Measurements from ENCODE around the gene TANC1. TPM values are rescaled to one million over a fixed set of nuclear protein-coding genes. Genes with fewer than 3 reads are reported as not detected.

Gene TANC1
- polyA plus RNA-seq, 2 of the 4 experiments (the other 2 are of a cell fraction), result 9.2 to 21.2 TPM

- DNase-seq (ENCODE audit: low read depth in 1 of 2, low spot score in 1 of 2) (no peak), FAIRE-seq (no peak), ATAC-seq (no peak)
- TF ChIP-seq MAX (IDR thresholded peaks at IDR 0.05) (no peak), HEYL (CRISPR knock-in tag; IDR thresholded peaks at IDR 0.05) (no peak), ESRRA (IDR thresholded peaks at IDR 0.05; ENCODE audit: borderline replicate concordance, low read length) (no peak), HOXB13 (CRISPR knock-in tag; IDR thresholded peaks at IDR 0.05; ENCODE audit: low read depth) (no peak), RFX5 (IDR thresholded peaks at IDR 0.05) (no peak), FOSB (CRISPR knock-in tag; IDR thresholded peaks at IDR 0.05) (no peak), HOXA7 (CRISPR knock-in tag; IDR thresholded peaks at IDR 0.05) (no peak), MAZ (IDR thresholded peaks at IDR 0.05; ENCODE audit: borderline replicate concordance, low read depth, low read length) (no peak), MAFK (IDR thresholded peaks at IDR 0.05; ENCODE audit: partially characterized antibody) (no peak), TP53 (CRISPR knock-in tag; IDR thresholded peaks at IDR 0.05) (no peak), E2F6 (IDR thresholded peaks at IDR 0.05; ENCODE audit: borderline replicate concordance, low read depth) (no peak), EP300 (IDR thresholded peaks at IDR 0.05) (no peak), NPAS2 (CRISPR knock-in tag; IDR thresholded peaks at IDR 0.05; ENCODE audit: borderline replicate concordance) (no peak), SMC3 (IDR thresholded peaks at IDR 0.05) (no peak), JUNB (IDR thresholded peaks at IDR 0.05) (no peak)
- H3K4me1 ChIP-seq, result no peaks in the 10 kb centered on the region
- H3K4me2 ChIP-seq, result no peak overlapping the region
- WGBS (ENCODE audit: missing lambda C conversion rate), result 72% methylated on average over 6 of the region's 6 CpGs
- H3K27ac ChIP-seq, result no peak overlapping the region
- no peaks in the 10 kb centered on the region for H3K9me3 ChIP-seq
- H3K4me3 ChIP-seq, result no peak overlapping the region
- CTCF ChIA-PET, result interaction anchor here (1.0 kb wide), 2 partner anchors 9 to 10 kb away, joined by 3 read pairs; no protein-coding TSS in a partner anchor
- POLR2A ChIA-PET, result no interaction called here
Measured at GRCh38 chr2:159187106-159187505, 218.7 kb downstream of the TANC1 start.

DNA sequence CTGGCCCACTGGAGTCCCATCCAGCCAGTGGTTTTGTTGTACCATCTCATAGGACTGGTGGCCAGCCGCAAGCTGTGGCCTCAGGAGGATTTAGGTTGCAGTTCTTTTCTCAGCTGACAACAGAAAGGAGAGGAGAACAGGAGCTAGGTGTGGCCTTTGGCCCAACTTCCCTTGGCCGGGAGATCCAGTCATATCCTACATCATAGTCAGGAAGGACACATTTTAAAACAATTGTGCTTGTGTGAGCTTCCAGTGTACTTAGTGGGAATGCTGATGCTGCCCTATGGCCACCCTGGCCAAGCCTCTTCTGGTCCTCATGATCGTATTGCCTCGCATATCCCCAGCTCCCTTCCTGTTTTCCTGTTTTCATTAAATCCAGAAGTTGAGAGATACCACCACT lies 220.0 kb downstream of the TANC1 start:
- no peak for ATAC-seq
- Histone ChIP-seq H3K4me1 (no peaks in the 10 kb centered on the region), H3K4me2 (no peak overlapping the region), H3K4me3 (no peak overlapping the region), H3K27ac (no peak overlapping the region), H3K9me3 (no peaks in the 10 kb centered on the region)
- no peak for DNase-seq (ENCODE audit: low read depth in 1 of 2, low spot score in 1 of 2)
- CTCF ChIA-PET, result interaction anchor here (1.1 kb wide), 1 partner anchor 11 kb away, joined by 3 read pairs; no protein-coding TSS in a partner anchor
- POLR2A ChIA-PET, result no interaction called here
- WGBS (ENCODE audit: missing lambda C conversion rate), result 98% methylated on average over 4 of the region's 4 CpGs
- TF ChIP-seq RARB (CRISPR knock-in tag; IDR thresholded peaks at IDR 0.05) (no peak), HDAC2 (IDR thresholded peaks at IDR 0.05) (no peak), FOXS1 (CRISPR knock-in tag; IDR thresholded peaks at IDR 0.05) (no peak), RCOR1 (IDR thresholded peaks at IDR 0.05; ENCODE audit: low read depth, low read length) (no peak), ESRRA (IDR thresholded peaks at IDR 0.05; ENCODE audit: borderline replicate concordance, low read length) (no peak), RAD21 (conservative IDR thresholded peaks at IDR 0.05 in 1 of 2, IDR thresholded peaks at IDR 0.05 in 1 of 2) (no peak), ZFP36 (IDR thresholded peaks at IDR 0.05; ENCODE audit: borderline replicate concordance, partially characterized antibody) (no peak), ZSCAN20 (CRISPR knock-in tag; IDR thresholded peaks at IDR 0.05) (no peak)
- TF ChIP-seq, protein P1, sequence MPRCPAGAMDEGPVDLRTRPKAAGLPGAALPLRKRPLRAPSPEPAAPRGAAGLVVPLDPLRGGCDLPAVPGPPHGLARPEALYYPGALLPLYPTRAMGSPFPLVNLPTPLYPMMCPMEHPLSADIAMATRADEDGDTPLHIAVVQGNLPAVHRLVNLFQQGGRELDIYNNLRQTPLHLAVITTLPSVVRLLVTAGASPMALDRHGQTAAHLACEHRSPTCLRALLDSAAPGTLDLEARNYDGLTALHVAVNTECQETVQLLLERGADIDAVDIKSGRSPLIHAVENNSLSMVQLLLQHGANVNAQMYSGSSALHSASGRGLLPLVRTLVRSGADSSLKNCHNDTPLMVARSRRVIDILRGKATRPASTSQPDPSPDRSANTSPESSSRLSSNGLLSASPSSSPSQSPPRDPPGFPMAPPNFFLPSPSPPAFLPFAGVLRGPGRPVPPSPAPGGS (IDR thresholded peaks at IDR 0.05), result no peak
- no peak for FAIRE-seq

- ChIA-PET POLR2A (no interaction called here), CTCF (no interaction called here)
- no peak overlapping the region for H3K4me3 ChIP-seq
- DNase-seq (ENCODE audit: low read depth in 1 of 2, low spot score in 1 of 2) (no peak), FAIRE-seq (no peak), ATAC-seq (no peak)
- H3K27ac ChIP-seq, result no peak overlapping the region
- no peaks in the 10 kb centered on the region for H3K4me1 ChIP-seq
- WGBS (ENCODE audit: missing lambda C conversion rate), result 94% methylated on average over 12 of the region's 12 CpGs
- H3K4me2 ChIP-seq, result no peak overlapping the region
- no peaks in the 10 kb centered on the region for H3K9me3 ChIP-seq
- TF ChIP-seq ZNF302 (CRISPR knock-in tag; IDR thresholded peaks at IDR 0.05), result no peak
- no peak for TF ChIP-seq ELK1 (IDR thresholded peaks at IDR 0.05; ENCODE audit: low read depth, low read length)
- TF ChIP-seq CBX8 (IDR thresholded peaks at IDR 0.05), result no peak
- TF ChIP-seq MYC (IDR thresholded peaks at IDR 0.05; ENCODE audit: borderline replicate concordance, low read length), result no peak
- TF ChIP-seq, protein P2, sequence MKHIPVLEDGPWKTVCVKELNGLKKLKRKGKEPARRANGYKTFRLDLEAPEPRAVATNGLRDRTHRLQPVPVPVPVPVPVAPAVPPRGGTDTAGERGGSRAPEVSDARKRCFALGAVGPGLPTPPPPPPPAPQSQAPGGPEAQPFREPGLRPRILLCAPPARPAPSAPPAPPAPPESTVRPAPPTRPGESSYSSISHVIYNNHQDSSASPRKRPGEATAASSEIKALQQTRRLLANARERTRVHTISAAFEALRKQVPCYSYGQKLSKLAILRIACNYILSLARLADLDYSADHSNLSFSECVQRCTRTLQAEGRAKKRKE (CRISPR knock-in tag; IDR thresholded peaks at IDR 0.05; ENCODE audit: low read depth), result no peak
- no peak for TF ChIP-seq TP53 (CRISPR knock-in tag; IDR thresholded peaks at IDR 0.05)
- no peak for TF ChIP-seq EP300 (IDR thresholded peaks at IDR 0.05)
- TF ChIP-seq MAZ (IDR thresholded peaks at IDR 0.05; ENCODE audit: borderline replicate concordance, low read depth, low read length), result no peak
- TF ChIP-seq CBX2 (IDR thresholded peaks at IDR 0.05; ENCODE audit: borderline replicate concordance, low read depth), result no peak
- TF ChIP-seq ZC3H11A (IDR thresholded peaks at IDR 0.05), result no peak
- no peak for TF ChIP-seq POLR2A (IDR thresholded peaks at IDR 0.05; ENCODE audit: low read length)
- no peak for TF ChIP-seq NR3C1 (IDR thresholded peaks at IDR 0.05)
- no peak for TF ChIP-seq ESRRA (IDR thresholded peaks at IDR 0.05; ENCODE audit: borderline replicate concordance, low read length)
- TF ChIP-seq, protein P1 (IDR thresholded peaks at IDR 0.05), result no peak
Measured at GRCh38 chr2:159192371-159192918, 224.0 kb downstream of the TANC1 start.

All from A549 (cell line).